GM23338 (cell line): Measurements from ENCODE around the gene U2AF1L4.
A peak's percentile ranks its signal among the peaks of the same experiment; 100 is the strongest.

Experiments used
- CREB1 ChIP-seq: fragments of 250-450 bp; sonication (Bioruptor Pico); IDR thresholded peaks from 2 replicates; pipeline ENCODE4 v1.5.0; 2020; ENCODE audit warnings: low read depth, mild to moderate bottlenecking, moderate library complexity
- EZH2 ChIP-seq: fragments of 200-600 bp; sonication (generic); IDR thresholded peaks from one replicate; pipeline ENCODE4 v1.8.0; 2017; ENCODE audit warnings: antibody characterized with exemption, mild to moderate bottlenecking, low read depth; ENCODE audit not compliant: unreplicated experiment
- EZH2phosphoT487 ChIP-seq: fragments of 200-600 bp; sonication (generic); IDR thresholded peaks from one replicate; pipeline ENCODE4 v1.8.1; 2018; ENCODE audit warnings: antibody characterized with exemption; ENCODE audit not compliant: unreplicated experiment
- JUNB ChIP-seq: IDR thresholded peaks from one replicate; pipeline ENCODE4 v1.6.1; 2016; ENCODE audit warnings: antibody characterized with exemption; ENCODE audit not compliant: unreplicated experiment
- POLR2AphosphoS5 ChIP-seq: IDR thresholded peaks from 2 replicates; pipeline ENCODE4 v1.6.1; 2016; ENCODE audit warnings: antibody characterized with exemption, low read depth
- REST ChIP-seq: IDR thresholded peaks from one replicate; pipeline ENCODE4 v1.6.1; 2018; ENCODE audit warnings: antibody characterized with exemption; ENCODE audit not compliant: unreplicated experiment
- ZNF114 ChIP-seq: fragments of 250-450 bp; sonication (Bioruptor Pico); IDR thresholded peaks from 2 replicates; pipeline ENCODE4 v1.5.0; 2020; ENCODE audit warnings: mild to moderate bottlenecking, moderate library complexity
- TF ChIP-seq, protein P1 (sequence below), 2 experiments: fragments of 200-600 bp in 1 of 2; sonication (generic) in 1 of 2; conservative IDR thresholded peaks; 2 replicates each; pipeline versions ENCODE4 v1.5.1 to v1.6.1; 2016 to 2017; ENCODE audit warnings: antibody characterized with exemption in 2 of 2, low read depth in 2 of 2, mild to moderate bottlenecking in 2 of 2, moderate library complexity in 1 of 2

GRCh38 chr19:35754370-35755130, 9.3 kb upstream of the U2AF1L4 start:
- TF ChIP-seq, protein P1, sequence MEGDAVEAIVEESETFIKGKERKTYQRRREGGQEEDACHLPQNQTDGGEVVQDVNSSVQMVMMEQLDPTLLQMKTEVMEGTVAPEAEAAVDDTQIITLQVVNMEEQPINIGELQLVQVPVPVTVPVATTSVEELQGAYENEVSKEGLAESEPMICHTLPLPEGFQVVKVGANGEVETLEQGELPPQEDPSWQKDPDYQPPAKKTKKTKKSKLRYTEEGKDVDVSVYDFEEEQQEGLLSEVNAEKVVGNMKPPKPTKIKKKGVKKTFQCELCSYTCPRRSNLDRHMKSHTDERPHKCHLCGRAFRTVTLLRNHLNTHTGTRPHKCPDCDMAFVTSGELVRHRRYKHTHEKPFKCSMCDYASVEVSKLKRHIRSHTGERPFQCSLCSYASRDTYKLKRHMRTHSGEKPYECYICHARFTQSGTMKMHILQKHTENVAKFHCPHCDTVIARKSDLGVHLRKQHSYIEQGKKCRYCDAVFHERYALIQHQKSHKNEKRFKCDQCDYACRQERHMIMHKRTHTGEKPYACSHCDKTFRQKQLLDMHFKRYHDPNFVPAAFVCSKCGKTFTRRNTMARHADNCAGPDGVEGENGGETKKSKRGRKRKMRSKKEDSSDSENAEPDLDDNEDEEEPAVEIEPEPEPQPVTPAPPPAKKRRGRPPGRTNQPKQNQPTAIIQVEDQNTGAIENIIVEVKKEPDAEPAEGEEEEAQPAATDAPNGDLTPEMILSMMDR (conservative IDR thresholded peaks at IDR 0.05; ENCODE audit: low read depth in 2 of 2), result 0 out of 4 replicates have a peak, but pooled peaks of 1 of the 2 experiments have one; percentile 11
- TF ChIP-seq JUNB (no peak), EZH2phosphoT487 (no peak), POLR2AphosphoS5 (no peak), ZNF114 (CRISPR knock-in tag) (no peak), EZH2 (no peak), REST (no peak), CREB1 (no peak)
